Muscle layer of duodenum (tissue), 2 donors: Measurements from ENCODE around the gene CRHBP.
"Not testable (repeated sequence)": the region's sequence is repeated elsewhere in the genome, so short reads cannot be mapped to it uniquely, and the experiment has no call there.

ENCODE experiments used
- H3K27ac ChIP-seq: one replicate; pipeline ENCODE4 v1.7.0; 2013; ENCODE audit warnings: mild to moderate bottlenecking, low read length
- H3K27me3 ChIP-seq: one replicate; pipeline ENCODE4 v1.7.0; 2013; ENCODE audit warnings: low read depth, mild to moderate bottlenecking, control low read depth, low read length
- H3K36me3 ChIP-seq, 2 donors: one replicate each; pipeline ENCODE4 v1.7.0; 2013; ENCODE audit warnings: low read length in 2 of 2, control low read depth in 1 of 2, mild to moderate bottlenecking in 1 of 2; ENCODE audit not compliant: insufficient read depth in 2 of 2, control insufficient read depth in 1 of 2
- H3K4me1 ChIP-seq, 2 donors: one replicate each; pipeline ENCODE4 v1.7.0; 2013; ENCODE audit warnings: low read length in 2 of 2, mild to moderate bottlenecking in 2 of 2, control low read depth in 1 of 2, moderate library complexity in 1 of 2; ENCODE audit not compliant: insufficient read depth in 2 of 2, control insufficient read depth in 1 of 2
- H3K4me3 ChIP-seq, 2 donors: one replicate each; pipeline ENCODE4 v1.7.0; 2013; ENCODE audit warnings: low read length in 2 of 2, low read depth in 1 of 2, mild to moderate bottlenecking in 1 of 2
- H3K9me3 ChIP-seq, 2 donors: one replicate each; pipeline ENCODE4 v1.7.0; 2013; ENCODE audit warnings: low read length in 2 of 2, control low read depth in 1 of 2, mild to moderate bottlenecking in 1 of 2; ENCODE audit not compliant: control insufficient read depth in 1 of 2
- donor health status: healthy.

CRHBP gene

DNA sequence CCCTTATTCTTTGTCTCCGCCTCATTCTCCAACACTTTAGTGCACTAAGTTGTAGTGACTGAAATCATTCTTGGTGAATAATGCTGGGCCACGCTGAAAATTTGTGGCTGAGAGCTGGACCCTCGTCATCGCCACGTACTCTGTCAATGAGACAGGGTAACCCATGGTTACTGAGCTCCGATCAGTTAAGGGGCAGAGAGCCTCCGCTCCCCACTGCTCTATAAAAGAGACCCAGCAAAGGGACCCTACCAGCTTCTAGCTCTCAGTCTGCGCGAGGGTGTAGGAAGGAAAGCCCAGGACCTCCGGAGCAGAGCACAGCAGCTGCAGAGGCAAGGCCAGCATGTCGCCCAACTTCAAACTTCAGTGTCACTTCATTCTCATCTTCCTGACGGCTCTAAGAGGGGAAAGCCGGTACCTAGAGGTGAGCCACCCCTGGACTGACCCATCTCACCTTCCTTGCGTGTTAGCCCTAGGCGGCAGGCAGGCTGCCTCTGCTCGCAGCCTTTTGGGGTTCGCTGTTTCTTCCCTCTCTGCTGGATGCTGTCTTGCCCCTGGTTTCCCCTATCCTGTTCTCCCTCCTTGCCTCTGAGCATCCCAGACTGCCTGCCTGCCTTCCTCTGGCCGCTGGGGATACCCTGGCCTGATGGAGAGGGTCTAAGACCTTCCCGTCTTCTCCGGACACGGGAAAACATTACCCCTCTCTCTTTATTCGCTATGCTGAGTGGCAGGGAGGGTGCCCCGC is at the start of gene CRHBP:
CRHBP (plus strand) TSS at position 251 of the 742 bp plus-strand sequence; CDS start at position 341, 90 bp downstream.
- no peak within 1 kb of the TSS for H3K27ac ChIP-seq
- H3K36me3 ChIP-seq: no peaks in the 10 kb centered on the region
- H3K9me3 ChIP-seq: no peaks in the 10 kb centered on the region
- peaks cover 0 to 14% of the 10 kb centered on the region in 2 donors for H3K4me1 ChIP-seq
- H3K27me3 ChIP-seq: peaks cover 23% of the 10 kb centered on the region
- H3K4me3 ChIP-seq: peak within 1 kb of the TSS in 1 of 2 donors; percentile 57

GRCh38 chr5:76908166-76908565 is 44.7 kb upstream of the CRHBP start:
- H3K27me3 ChIP-seq: no peaks in the 10 kb centered on the region
- H3K4me1 ChIP-seq: no peaks in the 10 kb centered on the region
- no peaks in the 10 kb centered on the region for H3K36me3 ChIP-seq
- no peaks in the 10 kb centered on the region for H3K9me3 ChIP-seq
- H3K27ac ChIP-seq: no peak overlapping the region
- no peak overlapping the region for H3K4me3 ChIP-seq

DNA sequence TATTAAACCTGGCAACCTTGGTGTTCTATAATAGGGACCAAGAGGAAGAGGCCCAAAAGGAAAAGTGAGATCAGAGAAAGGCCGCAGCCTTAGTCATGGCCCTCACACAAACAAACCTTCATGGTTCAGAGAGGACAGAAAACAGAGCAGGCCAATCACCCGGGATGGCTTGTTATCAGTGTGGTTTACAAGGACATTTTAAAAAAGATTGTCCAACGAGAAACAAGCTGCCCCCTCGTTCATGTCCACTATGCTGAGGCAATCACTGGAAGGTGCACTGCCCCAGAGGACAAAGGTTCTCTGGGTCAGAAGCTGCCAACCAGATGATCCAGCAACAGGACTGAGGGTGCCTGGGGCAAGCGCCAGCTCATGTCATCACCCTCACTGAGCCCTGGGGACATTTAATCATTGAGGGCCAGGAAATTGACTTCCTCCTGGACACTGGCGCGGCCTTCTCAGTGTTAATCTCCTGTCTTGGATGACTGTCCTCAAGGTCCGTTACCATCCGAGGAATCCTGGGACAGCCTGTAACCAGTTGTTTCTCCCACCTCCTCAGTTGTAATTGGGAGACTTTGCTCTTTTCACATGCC is 42.4 kb upstream of the CRHBP start:
- not testable (repeated sequence) for H3K4me3 ChIP-seq, H3K27me3 ChIP-seq, H3K36me3 ChIP-seq, H3K9me3 ChIP-seq, H3K27ac ChIP-seq, H3K4me1 ChIP-seq

- not testable (repeated sequence) for H3K9me3 ChIP-seq, H3K27ac ChIP-seq, H3K27me3 ChIP-seq, H3K36me3 ChIP-seq, H3K4me3 ChIP-seq, H3K4me1 ChIP-seq
These were observed 38.2 kb upstream of the CRHBP start for GRCh38 chr5:76914671-76915070.

DNA sequence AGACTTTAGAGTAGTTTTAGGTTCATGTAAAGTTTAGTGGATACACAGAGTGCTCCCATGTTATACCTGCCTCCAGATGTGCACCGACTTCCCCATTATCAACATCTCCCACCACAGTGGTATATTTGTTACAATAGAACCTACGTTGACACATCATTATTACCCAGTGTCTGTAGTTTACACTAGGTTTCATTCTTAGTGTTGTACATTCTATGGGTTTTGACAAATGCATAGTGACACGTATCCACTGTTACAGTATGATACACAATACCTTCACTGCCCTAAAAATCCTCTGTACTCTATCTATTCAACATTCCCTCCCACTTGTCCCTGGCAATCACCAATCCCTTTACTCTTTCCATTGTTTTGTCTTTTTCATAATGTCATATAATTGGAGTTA is 34.3 kb upstream of the CRHBP start:
- H3K27me3 ChIP-seq: no peaks in the 10 kb centered on the region
- H3K36me3 ChIP-seq: no peaks in the 10 kb centered on the region
- H3K9me3 ChIP-seq: no peaks in the 10 kb centered on the region
- H3K4me1 ChIP-seq: no peaks in the 10 kb centered on the region
- no peak overlapping the region for H3K27ac ChIP-seq
- H3K4me3 ChIP-seq: no peak overlapping the region

DNA sequence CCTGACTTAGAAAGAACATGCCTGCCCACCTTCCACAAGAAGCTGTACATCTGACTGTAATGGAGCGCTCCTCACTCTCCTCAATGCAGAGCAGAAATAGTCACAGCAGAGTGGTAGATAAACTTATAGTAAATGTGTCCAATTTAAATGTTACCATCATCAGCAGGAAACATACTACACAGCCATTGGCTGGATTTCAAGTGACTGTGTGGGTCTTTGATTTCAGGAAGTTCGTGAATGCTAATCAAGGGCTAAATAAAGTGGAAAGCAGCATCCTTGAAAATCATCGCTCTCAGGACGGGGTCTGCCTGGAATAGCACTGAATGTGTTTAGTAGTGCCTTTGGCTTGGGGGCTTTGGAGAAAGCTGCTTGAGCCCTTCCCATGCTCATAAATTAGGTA is 32.4 kb upstream of the CRHBP start:
- Histone ChIP-seq H3K9me3 (no peaks in the 10 kb centered on the region), H3K27ac (no peak overlapping the region), H3K27me3 (no peaks in the 10 kb centered on the region), H3K4me3 (no peak overlapping the region), H3K4me1 (no peaks in the 10 kb centered on the region), H3K36me3 (no peaks in the 10 kb centered on the region)

GRCh38 chr5:76926329-76927105 is 26.3 kb upstream of the CRHBP start:
- H3K4me3 ChIP-seq: no peak overlapping the region
- no peak overlapping the region for H3K27ac ChIP-seq
- H3K27me3 ChIP-seq: no peaks in the 10 kb centered on the region
- no peaks in the 10 kb centered on the region for H3K4me1 ChIP-seq
- no peaks in the 10 kb centered on the region for H3K36me3 ChIP-seq
- no peaks in the 10 kb centered on the region for H3K9me3 ChIP-seq

DNA sequence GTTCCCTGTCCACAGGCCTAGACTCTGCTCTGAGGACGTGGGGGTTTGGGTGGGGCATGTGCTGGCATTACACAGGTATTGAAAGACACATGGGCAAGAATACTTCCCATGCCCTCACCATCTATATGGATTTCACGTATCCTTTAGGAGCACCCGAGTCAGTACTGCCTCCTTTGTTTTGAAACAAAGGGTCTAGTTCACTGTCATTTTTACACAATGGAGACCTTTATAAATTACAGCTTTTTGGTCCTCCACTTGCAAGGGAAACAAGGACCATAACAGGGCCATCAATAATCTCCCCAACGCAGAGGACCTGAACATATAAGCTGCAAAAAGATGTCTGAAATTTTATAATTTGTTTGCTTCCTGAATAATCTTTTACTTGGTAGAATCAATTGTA is 24.9 kb upstream of the CRHBP start:
- Histone ChIP-seq H3K4me1 (no peaks in the 10 kb centered on the region), H3K9me3 (no peaks in the 10 kb centered on the region), H3K27ac (no peak overlapping the region), H3K27me3 (no peaks in the 10 kb centered on the region), H3K36me3 (no peaks in the 10 kb centered on the region), H3K4me3 (no peak overlapping the region)

GRCh38 chr5:76930083-76930482 is 22.8 kb upstream of the CRHBP start:
- no peaks in the 10 kb centered on the region for H3K36me3 ChIP-seq
- no peaks in the 10 kb centered on the region for H3K27me3 ChIP-seq
- peaks cover 0 to 2% of the 10 kb centered on the region in 2 donors for H3K9me3 ChIP-seq
- no peaks in the 10 kb centered on the region for H3K4me1 ChIP-seq
- H3K27ac ChIP-seq: no peak overlapping the region
- no peak overlapping the region for H3K4me3 ChIP-seq

DNA sequence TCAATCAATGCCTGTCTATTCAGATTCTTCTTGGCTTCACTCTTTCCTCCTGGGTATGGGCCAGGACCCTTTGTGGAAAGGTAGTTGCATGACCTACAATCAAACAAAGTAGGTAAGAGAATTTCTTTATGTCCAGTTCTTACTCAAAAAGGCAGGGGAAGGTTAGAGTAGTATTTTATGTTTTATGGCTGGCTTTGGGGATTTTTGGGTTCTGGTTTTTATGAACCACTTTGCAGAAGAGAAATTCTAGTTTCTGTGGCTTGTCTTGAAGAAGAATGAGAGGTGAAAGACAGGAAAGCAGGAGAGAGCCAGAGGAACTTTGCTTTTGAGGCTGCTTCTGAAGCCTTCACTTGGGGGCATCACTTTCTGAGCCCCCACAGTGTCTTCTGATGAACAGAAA is 14.7 kb upstream of the CRHBP start:
- Histone ChIP-seq H3K27me3 (no peaks in the 10 kb centered on the region), H3K4me3 (no peak overlapping the region), H3K27ac (no peak overlapping the region), H3K4me1 (no peaks in the 10 kb centered on the region), H3K36me3 (no peaks in the 10 kb centered on the region), H3K9me3 (peaks cover 0 to 2% of the 10 kb centered on the region in 2 donors)

- H3K4me1 ChIP-seq: no peaks in the 10 kb centered on the region
- H3K4me3 ChIP-seq: no peak overlapping the region
- no peaks in the 10 kb centered on the region for H3K9me3 ChIP-seq
- H3K36me3 ChIP-seq: no peaks in the 10 kb centered on the region
- H3K27me3 ChIP-seq: no peaks in the 10 kb centered on the region
- no peak overlapping the region for H3K27ac ChIP-seq
These were observed 11.8 kb upstream of the CRHBP start for GRCh38 chr5:76941000-76941399.
